ENCODE data around the gene CRIM1.

GRCh38 chr2:36318547-36318946, 37.0 kb upstream of the CRIM1 start:
- no peak for TF ChIP-seq CTCF (IDR thresholded peaks at IDR 0.05; ENCODE audit: low read depth, low read length, missing input control)
- TF ChIP-seq GABPA (IDR thresholded peaks at IDR 0.05 in 1 of 2, conservative IDR thresholded peaks at IDR 0.05 in 1 of 2) = no peak
- TF ChIP-seq SP1 (IDR thresholded peaks at IDR 0.05) = no peak
- TF ChIP-seq, protein P1, sequence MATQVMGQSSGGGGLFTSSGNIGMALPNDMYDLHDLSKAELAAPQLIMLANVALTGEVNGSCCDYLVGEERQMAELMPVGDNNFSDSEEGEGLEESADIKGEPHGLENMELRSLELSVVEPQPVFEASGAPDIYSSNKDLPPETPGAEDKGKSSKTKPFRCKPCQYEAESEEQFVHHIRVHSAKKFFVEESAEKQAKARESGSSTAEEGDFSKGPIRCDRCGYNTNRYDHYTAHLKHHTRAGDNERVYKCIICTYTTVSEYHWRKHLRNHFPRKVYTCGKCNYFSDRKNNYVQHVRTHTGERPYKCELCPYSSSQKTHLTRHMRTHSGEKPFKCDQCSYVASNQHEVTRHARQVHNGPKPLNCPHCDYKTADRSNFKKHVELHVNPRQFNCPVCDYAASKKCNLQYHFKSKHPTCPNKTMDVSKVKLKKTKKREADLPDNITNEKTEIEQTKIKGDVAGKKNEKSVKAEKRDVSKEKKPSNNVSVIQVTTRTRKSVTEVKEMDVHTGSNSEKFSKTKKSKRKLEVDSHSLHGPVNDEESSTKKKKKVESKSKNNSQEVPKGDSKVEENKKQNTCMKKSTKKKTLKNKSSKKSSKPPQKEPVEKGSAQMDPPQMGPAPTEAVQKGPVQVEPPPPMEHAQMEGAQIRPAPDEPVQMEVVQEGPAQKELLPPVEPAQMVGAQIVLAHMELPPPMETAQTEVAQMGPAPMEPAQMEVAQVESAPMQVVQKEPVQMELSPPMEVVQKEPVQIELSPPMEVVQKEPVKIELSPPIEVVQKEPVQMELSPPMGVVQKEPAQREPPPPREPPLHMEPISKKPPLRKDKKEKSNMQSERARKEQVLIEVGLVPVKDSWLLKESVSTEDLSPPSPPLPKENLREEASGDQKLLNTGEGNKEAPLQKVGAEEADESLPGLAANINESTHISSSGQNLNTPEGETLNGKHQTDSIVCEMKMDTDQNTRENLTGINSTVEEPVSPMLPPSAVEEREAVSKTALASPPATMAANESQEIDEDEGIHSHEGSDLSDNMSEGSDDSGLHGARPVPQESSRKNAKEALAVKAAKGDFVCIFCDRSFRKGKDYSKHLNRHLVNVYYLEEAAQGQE (IDR thresholded peaks at IDR 0.05) = no peak
- TF ChIP-seq YY1 (IDR thresholded peaks at IDR 0.05) = no peak
- TF ChIP-seq, protein P2, sequence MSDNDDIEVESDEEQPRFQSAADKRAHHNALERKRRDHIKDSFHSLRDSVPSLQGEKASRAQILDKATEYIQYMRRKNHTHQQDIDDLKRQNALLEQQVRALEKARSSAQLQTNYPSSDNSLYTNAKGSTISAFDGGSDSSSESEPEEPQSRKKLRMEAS (IDR thresholded peaks at IDR 0.05) = no peak
- TF ChIP-seq JUND (IDR thresholded peaks at IDR 0.05) = no peak
- no peak for TF ChIP-seq FOXA1 (IDR thresholded peaks at IDR 0.05)
